T-cell (primary cell): ENCODE data around the gene ANKLE2. TPM values are rescaled to one million over a fixed set of nuclear protein-coding genes. Genes with fewer than 3 reads are reported as not detected.

Source experiments
- ATAC-seq, 4 experiments: fragments of 200-7000 bp in 3 of 4; fragments of 150-1000 bp in 1 of 4; cut with Tn5 transposase; replicated peaks in 1 of 4; 1 replicate in 3 of 4; 2 replicates in 1 of 4; pipeline ENCODE4 v1.10.0; 2021; ENCODE audit warnings: moderate library complexity in 3 of 4, mild to moderate bottlenecking in 2 of 4, moderate number of reproducible peaks in 1 of 4
- CTCF ChIA-PET, 2 donors: fragments of 300-600 bp; sonication (Branson Sonifier 250); formaldehyde crosslinking; loops; one replicate each; lab custom pipeline; 2022; ENCODE audit warnings: antibody characterized with exemption in 2 of 2; lab: Charles Lee
- POLR2A ChIA-PET, 2 donors: fragments of 300-600 bp; sonication (Branson Sonifier 250); formaldehyde crosslinking; loops; one replicate each; lab custom pipeline; 2022; ENCODE audit warnings: antibody characterized with exemption in 2 of 2; lab: Charles Lee
- DNase-seq, 35 experiments: peaks; one replicate each; pipeline versions ENCODE4 v3.0.0 to v3.0.0-alpha.2; 2013 to 2023
- H3K27ac ChIP-seq: one replicate; pipeline ENCODE4 v1.5.1; 2013; ENCODE audit warnings: low read length
- H3K27me3 ChIP-seq, 2 experiments: replicated peaks in 1 of 2; 1 replicate in 1 of 2; 2 replicates in 1 of 2; pipeline versions ENCODE4 v1.6.1 to v1.7.0; 2013; ENCODE audit warnings: low read length in 1 of 2, mixed read lengths in 1 of 2; ENCODE audit not compliant: control insufficient read depth in 2 of 2, insufficient read depth in 2 of 2; ENCODE audit errors: extremely low read depth in 1 of 2
- H3K36me3 ChIP-seq, 2 donors: 1 replicate in 1 of 2; 2 replicates in 1 of 2; pipeline versions ENCODE4 v1.6.1 to v1.7.0; 2013; ENCODE audit warnings: low read length in 1 of 2; ENCODE audit not compliant: control insufficient read depth in 2 of 2, insufficient read depth in 1 of 2; ENCODE audit errors: extremely low read depth in 1 of 2
- H3K4me1 ChIP-seq, 2 experiments: 1 replicate in 1 of 2; 2 replicates in 1 of 2; pipeline versions ENCODE4 v1.6.1 to v1.7.0; 2013; ENCODE audit warnings: low read length in 2 of 2, mixed read lengths in 1 of 2; ENCODE audit not compliant: insufficient read depth in 2 of 2, control insufficient read depth in 1 of 2; ENCODE audit errors: extremely low read depth in 1 of 2
- H3K4me3 ChIP-seq, 2 donors: 1 replicate in 1 of 2; 2 replicates in 1 of 2; pipeline versions ENCODE4 v1.5.1 to v1.7.0; 2013; ENCODE audit warnings: mild to moderate bottlenecking in 2 of 2, low read length in 1 of 2, moderate library complexity in 1 of 2; ENCODE audit not compliant: control insufficient read depth in 1 of 2; ENCODE audit errors: extremely low read depth in 1 of 2
- H3K9me3 ChIP-seq: 2 replicates; pipeline ENCODE4 v1.7.0; 2013
- H3K27ac Mint-ChIP-seq, 2 donors: one replicate each; pipeline ENCODE4 v1.8.0; 2020 to 2021; ENCODE audit warnings: mild to moderate bottlenecking in 2 of 2, mixed read lengths in 2 of 2
- H3K27me3 Mint-ChIP-seq, 2 donors: one replicate each; pipeline ENCODE4 v1.8.0; 2021 to 2022; ENCODE audit warnings: mixed read lengths in 2 of 2
- H3K36me3 Mint-ChIP-seq: one replicate; pipeline ENCODE4 v1.8.0; 2021; ENCODE audit warnings: mixed read lengths
- H3K4me1 Mint-ChIP-seq, 3 donors: one replicate each; pipeline ENCODE4 v1.8.0; 2020 to 2022; ENCODE audit warnings: mixed read lengths in 3 of 3, mild to moderate bottlenecking in 1 of 3
- H3K4me3 Mint-ChIP-seq, 3 donors: one replicate each; pipeline ENCODE4 v1.8.0; 2020 to 2022; ENCODE audit warnings: mild to moderate bottlenecking in 3 of 3, mixed read lengths in 3 of 3, moderate library complexity in 3 of 3
- H3K9me3 Mint-ChIP-seq, 3 donors: one replicate each; pipeline ENCODE4 v1.8.0; 2020 to 2022; ENCODE audit warnings: mixed read lengths in 3 of 3
- WGBS: methylation state at CpG from one replicate; pipeline ENCODE4 v1.1.5; 2013; ENCODE audit warnings: missing lambda C conversion rate; ENCODE audit not compliant: insufficient coverage; 5-methylcytosine and 5-hydroxymethylcytosine counted together
- total RNA-seq, 35 experiments: library from RNA in 6 of 35; stranded (reverse) in 6 of 35; fragments of 120-200 nt in 1 of 35; gene quantifications; one replicate each; pipeline versions ENCODE4 v1.2.1 to v1.2.4 and lab custom pipeline; 2013 to 2026

The ANKLE2 gene
- total RNA-seq, 5 donors from 2014 or later (not counting 1 experiment from before 2014, with no cell fraction given) = 88.1 to 106 (median 94.3) TPM

- Mint-ChIP-seq H3K27me3 (no peaks in the 10 kb centered on the region), H3K4me3 (peak overlapping the region; percentile 73 to 83 (median 78)), H3K9me3 (no peaks in the 10 kb centered on the region), H3K36me3 (no peaks in the 10 kb centered on the region), H3K27ac (no peak overlapping the region), H3K4me1 (peaks cover 0 to 32% (median 22%) of the 10 kb centered on the region in 3 donors)
- Histone ChIP-seq H3K27me3 (peaks cover 0 to 2% of the 10 kb centered on the region in 2 experiments), H3K9me3 (no peaks in the 10 kb centered on the region), H3K4me3 (peak overlapping the region; percentile 39 to 51), H3K27ac (no peak overlapping the region), H3K36me3 (no peaks in the 10 kb centered on the region), H3K4me1 (peaks cover 0 to 20% of the 10 kb centered on the region in 2 experiments)
- ChIA-PET POLR2A (no interaction called here), CTCF (interaction anchor here in 1 of 2 donors (0.6 kb wide), 1 partner anchor 500 kb away, joined by 4 read pairs; no protein-coding TSS in a partner anchor)
- peak; percentile 51 to 56 (median 53) for ATAC-seq
- DNase-seq = peak in 1 of 35 experiments; percentile 12
- 0% methylated on average over 53 of the region's 55 CpGs for WGBS
Measured at GRCh38 chr12:132686825-132687210, 74.8 kb downstream of the ANKLE2 start.

DNA sequence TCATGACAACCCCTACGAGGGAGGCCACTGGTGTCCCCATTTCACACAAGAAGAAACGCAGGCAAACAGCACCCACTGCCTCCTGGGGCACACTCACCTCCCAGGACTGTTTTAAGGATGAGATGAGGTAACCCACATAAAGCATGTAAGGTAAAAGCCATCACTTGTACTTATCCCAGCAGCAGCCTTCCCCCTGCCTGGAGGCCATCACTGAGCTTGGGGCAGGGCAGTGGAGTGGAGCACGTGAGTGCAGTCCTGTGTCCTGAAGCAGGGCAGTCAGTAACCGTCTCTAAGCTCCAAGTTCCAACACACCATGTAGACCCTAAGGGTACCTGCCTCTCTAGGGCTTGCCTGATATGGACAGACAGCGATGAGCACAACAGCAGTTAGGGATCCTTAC is 76.2 kb downstream of the ANKLE2 start:
- Histone ChIP-seq H3K4me3 (no peak overlapping the region), H3K4me1 (peaks cover 0 to 20% of the 10 kb centered on the region in 2 experiments), H3K27ac (no peak overlapping the region), H3K9me3 (no peaks in the 10 kb centered on the region), H3K36me3 (no peaks in the 10 kb centered on the region), H3K27me3 (peaks cover 0 to 2% of the 10 kb centered on the region in 2 experiments)
- CTCF ChIA-PET = no interaction called here
- Mint-ChIP-seq H3K27me3 (no peaks in the 10 kb centered on the region), H3K4me3 (peak overlapping the region; percentile 65 to 78 (median 73)), H3K27ac (peak overlapping the region in 1 of 2 donors; percentile 22), H3K4me1 (peaks cover 0 to 35% (median 22%) of the 10 kb centered on the region in 3 donors), H3K36me3 (peaks cover 6% of the 10 kb centered on the region), H3K9me3 (no peaks in the 10 kb centered on the region)
- ATAC-seq = no peak
- POLR2A ChIA-PET = no interaction called here
- WGBS = 92% methylated on average over 2 of the region's 5 CpGs
- DNase-seq = no peak

DNA sequence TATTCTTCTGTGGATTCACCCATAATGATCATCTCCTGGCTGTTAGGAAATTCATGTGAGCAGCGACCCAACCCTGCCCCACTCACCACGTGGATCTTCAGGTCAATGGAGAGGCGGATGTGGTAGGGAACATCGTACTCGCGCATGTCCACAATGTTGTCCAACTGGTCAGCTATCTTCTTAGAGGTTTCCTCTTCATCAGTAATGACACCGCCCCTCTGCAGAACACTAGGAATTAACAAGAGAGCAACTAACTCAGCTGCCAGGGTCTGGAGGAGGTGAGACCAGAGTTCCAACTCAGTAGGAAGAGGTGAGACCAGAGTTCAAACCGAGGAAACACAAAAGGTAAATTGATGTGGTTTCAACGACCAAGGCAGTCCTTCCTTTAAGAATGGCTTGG is 84.1 kb downstream of the ANKLE2 start:
- H3K27ac Mint-ChIP-seq = no peak overlapping the region
- peaks cover 0 to 3% (median 0%) of the 10 kb centered on the region in 3 donors for H3K4me1 Mint-ChIP-seq
- no peak overlapping the region for H3K4me3 Mint-ChIP-seq
- no peaks in the 10 kb centered on the region for H3K9me3 ChIP-seq
- no peak for DNase-seq
- ChIA-PET CTCF (no interaction called here), POLR2A (no interaction called here)
- no peak for ATAC-seq
- H3K27me3 Mint-ChIP-seq = no peaks in the 10 kb centered on the region
- peaks cover 0 to 1% of the 10 kb centered on the region in 2 experiments for H3K4me1 ChIP-seq
- H3K27ac ChIP-seq = no peak overlapping the region
- 90% methylated on average over 8 of the region's 9 CpGs for WGBS
- H3K36me3 Mint-ChIP-seq = peaks cover 57% of the 10 kb centered on the region
- H3K27me3 ChIP-seq = no peaks in the 10 kb centered on the region
- H3K9me3 Mint-ChIP-seq = no peaks in the 10 kb centered on the region
- H3K4me3 ChIP-seq = no peak overlapping the region
- peaks cover 13 to 53% of the 10 kb centered on the region in 2 donors for H3K36me3 ChIP-seq

DNA sequence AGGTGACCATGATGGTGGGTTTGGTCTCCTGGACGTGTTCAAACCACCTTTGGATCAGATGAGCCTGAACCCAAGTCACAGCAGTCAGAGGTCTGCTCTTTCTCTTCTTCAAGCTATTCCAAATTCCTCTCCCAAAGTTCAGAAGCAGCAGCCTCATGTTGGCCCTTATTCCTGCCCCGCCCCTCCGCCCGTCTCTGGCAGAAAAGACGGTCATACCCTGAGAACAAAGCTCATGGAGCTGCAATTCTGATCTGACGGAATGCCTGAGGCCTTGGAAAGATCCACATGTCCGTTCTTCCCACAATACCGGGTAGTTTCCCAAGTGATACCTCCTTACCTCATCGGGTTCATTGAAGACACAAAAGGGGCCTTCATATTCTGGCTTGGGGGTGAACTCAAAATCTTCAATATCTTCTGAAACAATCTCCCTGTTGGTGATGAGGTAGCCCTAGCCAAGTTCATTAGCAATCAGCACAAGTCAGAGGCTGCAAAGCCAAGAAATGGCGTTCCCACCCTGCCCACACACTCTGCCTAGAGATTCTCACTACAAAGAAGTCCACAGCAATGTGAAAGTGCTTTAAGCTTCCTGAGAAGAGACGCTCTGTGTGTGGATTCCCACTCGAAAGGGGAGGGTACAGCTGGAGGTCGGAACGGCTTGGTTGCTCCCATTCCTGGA is 85.7 kb downstream of the ANKLE2 start:
- no peak for ATAC-seq
- Histone ChIP-seq H3K27me3 (no peaks in the 10 kb centered on the region), H3K27ac (no peak overlapping the region), H3K9me3 (no peaks in the 10 kb centered on the region), H3K36me3 (peaks cover 13 to 61% of the 10 kb centered on the region in 2 donors), H3K4me3 (no peak overlapping the region), H3K4me1 (peaks cover 0 to 8% of the 10 kb centered on the region in 2 experiments)
- peaks cover 0 to 8% (median 4%) of the 10 kb centered on the region in 3 donors for H3K4me1 Mint-ChIP-seq
- peaks cover 62% of the 10 kb centered on the region for H3K36me3 Mint-ChIP-seq
- ChIA-PET CTCF (interaction anchor here in 1 of 2 donors (0.6 kb wide), 1 partner anchor 24 kb away, joined by 3 read pairs; no protein-coding TSS in a partner anchor), POLR2A (no interaction called here)
- 95% methylated on average over 10 of the region's 14 CpGs for WGBS
- no peak overlapping the region for H3K27ac Mint-ChIP-seq
- no peaks in the 10 kb centered on the region for H3K27me3 Mint-ChIP-seq
- no peaks in the 10 kb centered on the region for H3K9me3 Mint-ChIP-seq
- H3K4me3 Mint-ChIP-seq = no peak overlapping the region
- DNase-seq = no peak

Other genes with a start within 250 kb of the ANKLE2 start
- gene LRCOL1, start 151.2 kb downstream of the ANKLE2 start, total RNA-seq = not detected
- not detected for gene P2RX2, start 143.1 kb downstream of the ANKLE2 start, total RNA-seq
- 10 to 100 TPM; 43.6 to 70.4 (median 66.1) TPM for gene POLE, start 74.5 kb downstream of the ANKLE2 start, total RNA-seq
- gene PXMP2, start 74.2 kb downstream of the ANKLE2 start, total RNA-seq = 1 to 10 TPM; 3.1 to 8.9 (median 6.5) TPM
- 10 to 100 TPM; 21.3 to 32.4 (median 31.5) TPM for gene PGAM5, start 51.0 kb downstream of the ANKLE2 start, total RNA-seq
- 10 to 100 TPM; 49.1 to 77.9 (median 67.4) TPM for gene GOLGA3, start 67.0 kb upstream of the ANKLE2 start, total RNA-seq
- 100 to 1,000 TPM in 1 of 5 donors, 10 to 100 TPM in 4; 84.2 to 107 (median 86.0) TPM for gene CHFR, start 125.8 kb upstream of the ANKLE2 start, total RNA-seq
- gene ZNF605, start 194.5 kb upstream of the ANKLE2 start, total RNA-seq = 10 to 100 TPM in 3 of 5 donors, 1 to 10 TPM in 2; 5.1 to 13.1 (median 12.1) TPM
- 10 to 100 TPM; 29.2 to 37.2 (median 32.7) TPM for gene ZNF26, start 224.5 kb upstream of the ANKLE2 start, total RNA-seq